SK-N-SH treated with all-trans-retinoic acid at 6 μM for 48 hours (cell line): ENCODE data around the gene SP110.
A peak's percentile ranks its signal among the peaks of the same experiment; 100 is the strongest.

Experiments
- ATAC-seq: fragments of 200-7000 bp; cut with Tn5 transposase; 3 replicates; pipeline ENCODE4 v1.9.1; 2020; ENCODE audit warnings: mild to moderate bottlenecking, moderate library complexity
- ARNTL ChIP-seq: fragments of 450-650 bp; formaldehyde crosslinking; IDR thresholded peaks from 2 replicates; pipeline ENCODE4 v1.5.0; 2020; ENCODE audit warnings: low read depth, mild to moderate bottlenecking, moderate library complexity, borderline replicate concordance
- BACH2 ChIP-seq: fragments of 250-450 bp; sonication (Bioruptor Pico); IDR thresholded peaks from 2 replicates; pipeline ENCODE4 v1.9.0; 2021; ENCODE audit warnings: mild to moderate bottlenecking, borderline replicate concordance
- CSRNP3 ChIP-seq: fragments of 250-450 bp; sonication (Bioruptor Pico); IDR thresholded peaks from 2 replicates; pipeline ENCODE4 v1.5.1; 2021; ENCODE audit warnings: mild to moderate bottlenecking, moderate library complexity
- ESRRG ChIP-seq: fragments of 250-450 bp; sonication (Bioruptor Pico); IDR thresholded peaks from 2 replicates; pipeline ENCODE4 v1.6.1; 2021; ENCODE audit warnings: mild to moderate bottlenecking
- GLIS3 ChIP-seq: fragments of 250-450 bp; sonication (Bioruptor Pico); IDR thresholded peaks from 2 replicates; pipeline ENCODE4 v1.5.0; 2020; ENCODE audit warnings: mild to moderate bottlenecking, moderate library complexity
- OSR1 ChIP-seq: fragments of 250-450 bp; sonication (Bioruptor Pico); IDR thresholded peaks from 2 replicates; pipeline ENCODE4 v1.8.0; 2022; ENCODE audit warnings: moderate library complexity, mild to moderate bottlenecking, inconsistent platforms
- RARB ChIP-seq: fragments of 250-450 bp; sonication (Bioruptor Pico); IDR thresholded peaks from 2 replicates; pipeline ENCODE4 v1.8.0; 2021; ENCODE audit warnings: mild to moderate bottlenecking, moderate library complexity
- SNAI2 ChIP-seq: fragments of 250-450 bp; sonication (Bioruptor Pico); IDR thresholded peaks from 2 replicates; pipeline ENCODE4 v1.5.0; 2020; ENCODE audit warnings: mild to moderate bottlenecking, moderate library complexity
- TCF4 ChIP-seq: fragments of 250-450 bp; sonication (Bioruptor Pico); IDR thresholded peaks from 2 replicates; pipeline ENCODE4 v1.8.0; 2021; ENCODE audit warnings: mild to moderate bottlenecking, moderate library complexity, borderline replicate concordance
- TSHZ2 ChIP-seq: fragments of 250-450 bp; sonication (Bioruptor Pico); IDR thresholded peaks from 2 replicates; pipeline ENCODE4 v1.5.0; 2020; ENCODE audit warnings: mild to moderate bottlenecking, moderate library complexity
- ZC3H10 ChIP-seq: fragments of 250-450 bp; sonication (Bioruptor Pico); IDR thresholded peaks from 2 replicates; pipeline ENCODE4 v1.5.1; 2021; ENCODE audit warnings: mild to moderate bottlenecking, moderate library complexity
- ZFP3 ChIP-seq: fragments of 250-450 bp; sonication (Bioruptor Pico); IDR thresholded peaks from 2 replicates; pipeline ENCODE4 v1.5.0; 2020; ENCODE audit warnings: mild to moderate bottlenecking, moderate library complexity
- ZNF565 ChIP-seq: fragments of 450-650 bp; formaldehyde crosslinking; conservative IDR thresholded peaks from 2 replicates; pipeline ENCODE4 v1.5.0; 2020; ENCODE audit warnings: low read depth, mild to moderate bottlenecking, moderate library complexity
- ZNF70 ChIP-seq: fragments of 450-650 bp; formaldehyde crosslinking; IDR thresholded peaks from 2 replicates; pipeline ENCODE4 v1.5.0; 2020; ENCODE audit warnings: mild to moderate bottlenecking, moderate library complexity
- TF ChIP-seq, protein P1 (sequence below): fragments of 250-450 bp; sonication (Bioruptor Pico); IDR thresholded peaks from 2 replicates; pipeline ENCODE4 v1.5.1; 2020; ENCODE audit warnings: low read depth, mild to moderate bottlenecking, moderate library complexity
- TF ChIP-seq, protein P2 (sequence below): fragments of 250-450 bp; sonication (Bioruptor Pico); IDR thresholded peaks from 2 replicates; pipeline ENCODE4 v1.8.0; 2020; ENCODE audit warnings: mild to moderate bottlenecking, moderate library complexity, borderline replicate concordance
- TF ChIP-seq, protein P3 (sequence below): fragments of 250-450 bp; sonication (Bioruptor Pico); IDR thresholded peaks from 2 replicates; pipeline ENCODE4 v1.8.0; 2021; ENCODE audit warnings: low read depth, mild to moderate bottlenecking, moderate library complexity, borderline replicate concordance

SP110 gene

DNA sequence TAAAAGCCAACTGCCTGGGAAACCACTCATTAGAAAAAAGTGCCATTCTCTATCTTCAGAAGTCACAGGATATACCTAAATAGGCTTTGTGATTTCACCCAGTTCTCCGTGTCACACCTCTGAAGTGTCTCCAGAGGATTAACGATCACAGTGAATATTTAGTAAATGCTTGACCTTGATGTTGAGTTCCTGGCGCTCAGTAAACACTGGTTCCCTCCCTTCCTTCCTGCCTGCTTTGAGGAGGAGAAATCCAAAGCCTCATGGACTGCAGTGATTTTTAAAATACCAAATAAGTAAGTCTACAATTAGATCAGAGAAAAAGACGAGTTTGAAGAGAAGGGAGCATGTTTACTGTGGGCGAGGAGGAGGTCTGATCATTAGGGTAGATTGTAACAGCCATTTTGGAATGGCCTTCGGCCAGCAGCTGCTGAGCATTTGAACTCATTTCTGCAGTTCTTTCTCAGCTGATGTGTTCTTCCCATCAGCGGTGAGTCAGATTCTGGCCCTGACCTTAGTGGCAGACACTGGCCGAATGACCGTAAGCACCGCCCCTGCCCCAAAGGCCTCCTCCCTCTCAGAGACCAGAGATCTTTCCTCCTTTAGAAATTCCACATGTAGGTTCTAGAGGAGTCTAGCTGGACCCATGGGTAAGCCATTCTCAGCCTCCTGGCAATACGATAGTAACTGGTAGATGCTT is 89.0 kb downstream of the SP110 start:
- peak; percentile 36; the same call in 1 of the 3 replicates for ATAC-seq
- TF ChIP-seq, protein P1, sequence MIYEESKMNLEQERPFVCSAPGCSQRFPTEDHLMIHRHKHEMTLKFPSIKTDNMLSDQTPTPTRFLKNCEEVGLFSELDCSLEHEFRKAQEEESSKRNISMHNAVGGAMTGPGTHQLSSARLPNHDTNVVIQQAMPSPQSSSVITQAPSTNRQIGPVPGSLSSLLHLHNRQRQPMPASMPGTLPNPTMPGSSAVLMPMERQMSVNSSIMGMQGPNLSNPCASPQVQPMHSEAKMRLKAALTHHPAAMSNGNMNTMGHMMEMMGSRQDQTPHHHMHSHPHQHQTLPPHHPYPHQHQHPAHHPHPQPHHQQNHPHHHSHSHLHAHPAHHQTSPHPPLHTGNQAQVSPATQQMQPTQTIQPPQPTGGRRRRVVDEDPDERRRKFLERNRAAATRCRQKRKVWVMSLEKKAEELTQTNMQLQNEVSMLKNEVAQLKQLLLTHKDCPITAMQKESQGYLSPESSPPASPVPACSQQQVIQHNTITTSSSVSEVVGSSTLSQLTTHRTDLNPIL (CRISPR knock-in tag): no peak
- TF ChIP-seq CSRNP3 (CRISPR knock-in tag) (no peak), ZNF565 (CRISPR knock-in tag) (no peak)

DNA sequence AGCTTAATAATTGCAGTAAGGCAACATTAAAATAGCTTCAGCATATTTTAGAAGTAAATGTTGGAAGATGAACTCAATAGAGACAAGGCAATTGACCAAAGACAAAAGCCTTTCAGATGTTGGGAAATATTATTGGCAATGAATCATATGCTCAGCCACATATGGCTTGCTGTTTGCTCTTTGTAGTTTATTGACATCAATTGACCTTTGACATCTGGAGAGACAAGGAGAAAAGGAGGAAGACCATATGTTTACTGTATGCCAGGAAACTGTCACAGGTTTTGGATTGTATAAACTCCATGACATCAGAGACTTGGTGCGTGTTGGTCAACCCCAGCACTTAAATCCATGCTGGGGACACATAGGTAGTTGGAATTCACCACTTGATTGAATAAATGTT is 90.4 kb downstream of the SP110 start:
- TF ChIP-seq OSR1 (CRISPR knock-in tag) (no peak), TCF4 (CRISPR knock-in tag) (no peak), BACH2 (CRISPR knock-in tag) (no peak)
- TF ChIP-seq, all 23 proteins: peak for 0
- ATAC-seq: no peak

GRCh38 chr2:230128623-230129342 is 91.0 kb downstream of the SP110 start:
- ATAC-seq: no peak; the same call in 2 of the 3 replicates
- no peak for TF ChIP-seq TSHZ2
- no peak for TF ChIP-seq ARNTL (CRISPR knock-in tag)
- TF ChIP-seq, protein P1 (CRISPR knock-in tag): no peak
- no peak for TF ChIP-seq ZC3H10 (CRISPR knock-in tag)
- no peak for TF ChIP-seq BACH2 (CRISPR knock-in tag)
- TF ChIP-seq ESRRG (CRISPR knock-in tag): no peak
- TF ChIP-seq CSRNP3 (CRISPR knock-in tag): no peak
- no peak for TF ChIP-seq SNAI2
- TF ChIP-seq ZFP3 (CRISPR knock-in tag): no peak
- no peak for TF ChIP-seq OSR1 (CRISPR knock-in tag)

DNA sequence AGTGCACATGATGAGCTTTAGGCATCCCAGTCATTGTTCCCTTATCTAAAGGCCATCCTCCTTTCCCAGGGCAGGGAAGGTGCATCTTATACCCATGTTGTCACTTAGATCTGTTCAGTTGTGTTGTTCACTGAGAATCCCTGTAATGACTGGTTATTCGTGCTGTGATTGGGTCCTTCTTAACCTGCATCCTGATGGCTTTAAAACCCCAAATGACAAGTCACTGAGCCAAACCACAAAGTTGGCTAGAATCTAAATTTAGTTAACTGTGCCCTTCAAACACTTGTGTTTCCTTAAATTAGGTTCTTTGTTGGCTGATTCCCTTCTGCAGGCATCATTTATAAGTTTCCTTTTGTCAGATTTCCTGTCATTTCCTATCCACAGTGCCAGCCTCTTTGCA is 92.6 kb downstream of the SP110 start:
- ATAC-seq: no peak
- TF ChIP-seq, protein P2, sequence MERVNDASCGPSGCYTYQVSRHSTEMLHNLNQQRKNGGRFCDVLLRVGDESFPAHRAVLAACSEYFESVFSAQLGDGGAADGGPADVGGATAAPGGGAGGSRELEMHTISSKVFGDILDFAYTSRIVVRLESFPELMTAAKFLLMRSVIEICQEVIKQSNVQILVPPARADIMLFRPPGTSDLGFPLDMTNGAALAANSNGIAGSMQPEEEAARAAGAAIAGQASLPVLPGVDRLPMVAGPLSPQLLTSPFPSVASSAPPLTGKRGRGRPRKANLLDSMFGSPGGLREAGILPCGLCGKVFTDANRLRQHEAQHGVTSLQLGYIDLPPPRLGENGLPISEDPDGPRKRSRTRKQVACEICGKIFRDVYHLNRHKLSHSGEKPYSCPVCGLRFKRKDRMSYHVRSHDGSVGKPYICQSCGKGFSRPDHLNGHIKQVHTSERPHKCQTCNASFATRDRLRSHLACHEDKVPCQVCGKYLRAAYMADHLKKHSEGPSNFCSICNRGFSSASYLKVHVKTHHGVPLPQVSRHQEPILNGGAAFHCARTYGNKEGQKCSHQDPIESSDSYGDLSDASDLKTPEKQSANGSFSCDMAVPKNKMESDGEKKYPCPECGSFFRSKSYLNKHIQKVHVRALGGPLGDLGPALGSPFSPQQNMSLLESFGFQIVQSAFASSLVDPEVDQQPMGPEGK (CRISPR knock-in tag): no peak
- TF ChIP-seq GLIS3 (CRISPR knock-in tag) (no peak), RARB (CRISPR knock-in tag) (no peak), TSHZ2 (no peak), ARNTL (CRISPR knock-in tag) (no peak), ZNF70 (no peak)
- TF ChIP-seq, protein P3, sequence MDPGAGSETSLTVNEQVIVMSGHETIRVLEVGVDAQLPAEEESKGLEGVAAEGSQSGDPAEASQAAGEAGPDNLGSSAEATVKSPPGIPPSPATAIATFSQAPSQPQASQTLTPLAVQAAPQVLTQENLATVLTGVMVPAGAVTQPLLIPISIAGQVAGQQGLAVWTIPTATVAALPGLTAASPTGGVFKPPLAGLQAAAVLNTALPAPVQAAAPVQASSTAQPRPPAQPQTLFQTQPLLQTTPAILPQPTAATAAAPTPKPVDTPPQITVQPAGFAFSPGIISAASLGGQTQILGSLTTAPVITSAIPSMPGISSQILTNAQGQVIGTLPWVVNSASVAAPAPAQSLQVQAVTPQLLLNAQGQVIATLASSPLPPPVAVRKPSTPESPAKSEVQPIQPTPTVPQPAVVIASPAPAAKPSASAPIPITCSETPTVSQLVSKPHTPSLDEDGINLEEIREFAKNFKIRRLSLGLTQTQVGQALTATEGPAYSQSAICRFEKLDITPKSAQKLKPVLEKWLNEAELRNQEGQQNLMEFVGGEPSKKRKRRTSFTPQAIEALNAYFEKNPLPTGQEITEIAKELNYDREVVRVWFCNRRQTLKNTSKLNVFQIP (CRISPR knock-in tag): no peak
- TF ChIP-seq, all 23 proteins: peak for 0
